Glomerular visceral epithelial cell (primary cell): ENCODE measurements around the gene ANTXR1.
"Not testable (repeated sequence)": the region's sequence is repeated elsewhere in the genome, so short reads cannot be mapped to it uniquely, and the experiment has no call there.

ENCODE experiments used
- DNase-seq: peaks from one replicate; pipeline ENCODE4 v3.0.0-alpha.2; 2016; ENCODE audit errors: extremely low spot score

The ANTXR1 gene

DNA sequence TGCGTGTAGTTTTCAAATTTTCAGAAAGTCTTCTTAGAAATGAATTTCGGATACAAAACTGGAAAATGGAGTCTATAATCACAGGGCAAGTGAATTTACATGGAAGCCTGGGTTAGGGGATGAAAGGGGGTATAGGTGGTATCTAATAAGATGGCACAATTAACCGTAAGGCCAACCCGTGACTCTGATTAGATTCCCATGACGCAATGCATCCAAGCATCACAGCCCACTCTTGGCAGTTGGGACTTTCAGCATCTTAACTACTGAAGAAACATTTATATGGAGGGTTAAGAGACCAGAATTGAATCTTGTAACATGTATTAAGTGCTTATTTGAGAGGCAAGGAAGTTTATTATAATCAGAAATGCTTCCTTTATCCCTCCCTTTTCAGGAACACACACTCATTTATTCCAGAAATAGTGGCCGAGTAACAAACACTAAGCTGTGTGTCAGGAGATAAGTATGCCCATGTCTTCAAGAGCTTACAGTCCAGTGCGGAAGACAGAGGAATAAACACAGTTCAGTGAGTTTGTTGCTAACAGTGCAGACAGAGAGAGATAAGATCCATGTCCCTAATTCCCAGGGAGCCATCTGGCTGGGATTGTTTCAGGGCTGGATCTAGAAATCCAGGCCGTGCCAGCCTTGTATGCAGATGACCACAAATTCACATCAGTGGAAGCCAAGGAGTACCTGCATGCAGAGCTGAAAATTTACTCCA lies 151.2 kb downstream of the ANTXR1 start:
- DNase-seq, result peak; percentile 62

DNA sequence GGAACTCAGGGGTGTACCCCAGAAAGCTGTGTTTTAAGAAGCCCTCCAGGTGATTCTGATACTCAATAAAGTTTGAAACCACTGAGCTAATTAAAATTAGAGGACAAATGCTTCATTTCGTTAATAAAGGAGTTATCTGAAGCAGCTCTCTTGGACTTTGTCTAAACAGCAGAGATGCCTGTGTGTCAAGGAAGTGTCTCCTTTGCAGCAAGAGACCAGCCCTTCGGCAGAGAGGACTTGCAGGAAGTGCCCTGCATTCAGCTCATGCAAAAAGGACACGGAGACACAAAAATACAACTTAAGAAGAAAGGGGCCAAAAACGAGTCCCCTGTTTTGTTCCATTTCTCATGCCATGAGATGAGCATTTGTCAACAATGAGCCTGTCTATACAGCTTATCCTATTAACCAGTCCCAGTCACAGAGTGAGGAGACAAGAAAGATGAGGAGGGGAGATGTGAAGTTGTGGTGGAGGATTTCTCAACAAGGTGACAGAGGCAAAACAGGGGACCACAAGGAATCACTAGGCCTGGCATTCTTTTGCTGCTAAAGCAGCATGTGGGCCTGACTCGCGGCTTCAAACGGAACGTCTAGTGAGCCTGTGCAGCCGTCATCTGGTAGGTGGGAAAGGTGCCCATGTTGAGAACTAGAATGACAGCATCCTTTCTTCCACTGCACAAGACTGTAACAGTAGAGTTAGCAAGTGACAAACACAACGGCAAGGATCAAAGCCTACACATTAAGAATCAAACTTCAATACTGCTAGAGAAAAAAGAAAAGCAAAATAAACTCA lies 152.3 kb downstream of the ANTXR1 start:
- DNase-seq, result no peak

DNA sequence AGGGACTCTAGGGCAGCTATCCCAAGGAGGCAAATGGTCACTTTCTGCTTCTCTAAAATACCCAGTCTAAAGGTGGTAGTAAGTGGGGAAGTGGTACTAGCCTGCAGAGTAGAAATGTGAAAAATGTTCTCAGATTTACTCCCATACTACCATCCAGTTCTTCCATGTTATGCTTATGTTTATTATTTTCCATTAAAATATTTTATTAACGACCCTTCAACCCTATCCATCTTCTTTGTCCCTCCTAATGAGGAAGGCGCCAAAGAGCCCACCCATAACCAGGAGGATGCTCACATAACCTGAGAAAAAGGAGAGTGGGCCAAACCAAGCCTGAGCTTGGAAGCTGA lies 153.5 kb downstream of the ANTXR1 start:
- no peak for DNase-seq

DNA sequence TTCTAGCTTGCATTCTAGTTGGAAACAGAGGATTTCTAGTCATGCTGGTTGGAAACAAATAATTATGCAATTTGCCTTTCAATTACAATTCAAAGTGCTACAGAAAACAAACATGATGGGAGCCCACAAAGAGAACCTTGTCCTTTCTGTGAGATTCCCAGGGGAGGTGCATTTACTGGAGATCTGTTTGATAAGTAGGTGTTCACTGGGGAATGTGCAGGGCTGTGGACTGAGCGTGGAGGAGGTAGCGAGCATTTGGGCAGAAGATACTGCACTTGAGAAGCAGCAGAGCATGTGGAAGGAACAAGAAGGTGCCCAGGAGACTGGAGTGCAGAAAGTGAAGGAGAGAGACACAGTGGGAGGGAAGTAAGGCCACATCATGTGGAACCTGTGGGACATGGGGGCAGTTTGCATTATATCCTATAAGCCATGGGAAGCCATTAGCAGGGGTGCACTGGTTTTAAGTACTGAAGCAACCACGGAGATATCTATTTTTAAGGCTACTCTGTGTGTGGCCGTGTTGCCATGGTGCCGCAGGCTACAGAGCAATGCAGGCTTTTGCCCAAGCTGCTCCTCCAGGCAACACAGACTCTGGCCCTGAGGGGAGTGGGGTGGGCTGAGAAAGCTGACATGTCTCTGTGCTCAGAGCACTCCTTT lies 154.0 kb downstream of the ANTXR1 start:
- no peak for DNase-seq

DNA sequence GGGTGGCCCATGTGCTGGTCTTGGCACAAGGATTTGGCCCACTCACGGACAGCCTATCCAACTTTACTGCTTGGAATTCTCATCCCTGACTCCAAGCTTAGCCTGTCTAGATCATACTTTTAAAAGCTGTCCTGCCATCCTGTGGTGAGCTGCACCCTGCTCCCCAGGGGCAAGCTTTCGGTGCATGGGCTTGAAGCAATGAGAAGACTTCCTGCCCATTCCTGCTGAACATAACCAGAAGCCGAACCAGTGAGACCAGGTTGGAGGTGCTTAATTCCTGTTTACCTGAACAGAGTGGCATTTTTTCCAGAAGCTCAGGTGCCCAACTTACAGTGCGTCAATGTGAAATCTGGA lies 154.5 kb downstream of the ANTXR1 start:
- DNase-seq, result no peak

DNA sequence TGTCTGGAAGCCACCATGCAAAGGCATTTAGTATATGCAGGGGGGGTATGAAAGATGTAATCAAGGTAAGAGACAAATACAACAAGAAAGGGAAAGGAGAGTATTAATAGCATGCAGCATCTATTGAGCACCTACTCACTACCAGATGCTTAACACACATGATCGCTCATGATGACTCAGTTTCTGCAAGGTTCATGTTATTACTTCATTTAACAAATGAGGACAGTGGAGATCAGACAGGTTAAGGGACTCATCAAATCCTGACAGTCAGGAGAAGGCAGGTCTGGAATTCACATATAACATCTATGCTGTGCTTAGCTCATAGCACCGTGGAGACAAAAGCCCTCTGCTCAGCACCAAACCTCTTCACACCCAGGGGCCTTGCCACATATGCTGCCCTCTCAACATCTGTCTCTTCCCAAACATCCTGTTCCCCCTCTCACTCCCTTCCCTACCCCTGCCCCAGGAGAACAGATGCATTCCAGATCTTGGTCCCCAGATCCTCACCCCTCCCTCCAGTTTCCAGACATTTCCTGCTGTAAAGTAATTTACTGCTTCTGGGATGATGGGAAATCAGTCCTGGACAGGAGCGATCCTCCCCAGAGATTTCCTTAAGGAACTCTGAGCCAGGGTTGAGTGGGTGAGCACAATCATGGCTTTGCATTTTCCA lies 155.3 kb downstream of the ANTXR1 start:
- peak; percentile 30 for DNase-seq

DNA sequence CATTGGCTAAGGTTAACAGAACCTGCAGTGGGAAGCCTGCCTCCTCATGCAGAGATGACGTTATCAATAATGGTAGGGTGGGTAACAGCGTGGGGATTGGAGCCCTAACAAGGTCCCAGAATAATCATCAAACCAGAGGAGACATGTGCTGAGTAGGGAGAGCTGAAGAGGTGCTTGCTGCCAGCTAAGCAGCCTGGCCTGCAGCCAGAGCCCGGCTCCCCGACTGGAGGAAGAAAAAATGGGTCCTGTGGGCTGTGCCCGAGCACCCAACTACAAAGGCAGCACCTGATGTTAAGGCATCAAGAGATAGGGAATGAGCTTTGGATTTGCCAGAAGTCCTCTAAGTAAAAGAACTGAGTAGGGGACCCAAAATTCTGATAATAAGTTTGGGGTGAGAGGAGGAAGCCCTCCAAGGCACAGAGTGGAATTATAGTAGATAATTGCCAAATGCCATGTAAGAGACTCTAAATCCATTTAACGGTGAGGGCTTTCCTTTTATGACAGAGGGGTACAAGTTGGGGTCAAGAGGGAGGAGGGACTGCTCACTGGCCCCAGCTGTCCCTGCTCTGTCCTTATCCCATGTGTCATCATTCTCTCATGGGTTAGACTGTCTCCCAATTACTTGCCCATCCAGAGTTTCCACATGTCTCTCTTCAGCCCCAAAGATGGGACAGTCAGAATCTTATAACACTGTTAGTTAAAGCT lies 156.1 kb downstream of the ANTXR1 start:
- no peak for DNase-seq

DNA sequence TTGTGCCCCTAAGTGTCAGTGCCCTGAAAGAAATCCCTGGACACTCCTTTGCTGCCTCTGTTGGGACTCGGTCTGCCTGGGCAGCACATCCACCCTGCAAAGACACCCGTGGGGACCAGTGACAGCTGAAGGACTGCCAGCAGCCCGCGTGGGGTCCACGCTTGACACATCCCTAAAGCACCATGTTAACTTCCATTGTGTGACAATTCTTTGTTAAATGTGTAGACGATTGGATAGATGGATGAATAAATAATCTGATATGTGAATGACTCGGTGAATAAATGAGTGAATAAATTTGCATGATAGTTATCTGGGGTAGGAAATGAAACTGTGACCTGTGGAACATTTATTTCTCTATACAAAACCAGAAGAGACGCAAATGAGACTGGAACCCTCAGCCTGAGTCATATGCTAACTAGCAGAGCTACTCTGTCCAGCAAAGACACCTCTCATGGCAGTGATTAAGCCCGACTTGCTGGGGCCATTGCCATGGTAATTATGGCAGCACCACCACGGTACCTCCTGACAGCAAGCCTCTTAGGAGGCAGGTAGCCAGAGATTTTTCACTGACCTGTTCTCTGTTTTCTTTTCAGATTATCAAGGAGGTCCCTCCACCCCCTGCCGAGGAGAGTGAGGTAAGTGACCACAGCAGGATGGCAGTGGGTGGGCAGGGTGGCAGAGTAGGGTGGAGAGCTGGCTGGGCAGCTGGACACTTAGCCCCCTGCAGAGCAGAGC lies 156.8 kb downstream of the ANTXR1 start:
- peak; percentile 91 for DNase-seq

DNA sequence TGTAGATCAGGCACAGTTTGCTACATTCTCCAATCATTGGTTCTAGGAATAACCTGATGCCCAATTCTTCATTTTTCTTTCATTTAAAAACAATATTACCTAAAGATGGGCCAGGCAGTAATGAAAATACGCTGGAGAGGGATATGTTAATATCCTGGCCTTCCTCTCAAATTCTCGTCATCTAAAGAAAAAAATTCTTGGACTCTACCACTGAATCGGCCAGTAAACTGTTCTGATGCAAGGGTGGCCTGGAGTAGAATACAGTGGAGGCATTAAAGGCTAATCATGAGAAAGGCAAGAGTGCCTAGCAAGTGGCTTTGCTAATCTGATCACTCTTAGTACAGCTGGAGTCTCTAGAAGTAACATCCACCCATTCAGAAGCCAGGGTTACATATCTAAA lies 157.7 kb downstream of the ANTXR1 start:
- DNase-seq, result no peak

DNA sequence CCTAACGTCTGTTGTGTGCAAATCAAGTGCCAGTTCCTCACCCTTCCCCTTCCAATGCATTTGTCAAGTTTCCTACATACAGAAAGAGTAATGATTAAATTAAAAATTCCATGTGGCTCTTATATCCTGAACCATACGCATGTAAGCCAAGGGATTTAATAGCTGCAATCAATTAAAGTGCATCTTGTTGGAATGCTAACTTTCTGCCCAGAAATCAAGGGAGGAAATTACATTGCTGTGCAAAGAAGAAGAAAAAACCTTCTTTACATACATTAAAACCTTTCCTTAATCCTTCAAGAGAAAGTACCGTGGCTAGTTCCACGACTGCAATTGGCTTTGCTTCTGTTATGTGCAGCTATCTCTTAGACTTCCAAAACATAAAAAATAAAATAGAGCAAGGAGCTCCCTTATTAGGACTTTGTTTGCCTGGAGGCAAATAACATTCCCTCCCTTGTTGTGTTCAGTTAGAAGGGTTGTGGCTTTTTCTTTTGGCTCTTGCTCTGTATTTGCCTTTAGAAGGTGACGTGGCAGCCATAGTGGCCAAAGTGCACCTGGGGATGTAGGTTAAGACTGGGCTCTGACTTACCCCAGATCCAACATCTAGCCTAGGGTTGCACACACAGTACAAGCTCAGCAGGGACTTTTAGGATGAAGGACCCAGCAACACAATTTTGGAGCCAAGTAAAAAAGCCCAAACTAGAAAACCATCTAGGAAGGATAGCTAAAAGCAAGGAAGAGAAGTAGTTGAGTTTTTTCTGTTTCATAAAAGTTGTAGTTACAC lies 158.3 kb downstream of the ANTXR1 start:
- no peak for DNase-seq

DNA sequence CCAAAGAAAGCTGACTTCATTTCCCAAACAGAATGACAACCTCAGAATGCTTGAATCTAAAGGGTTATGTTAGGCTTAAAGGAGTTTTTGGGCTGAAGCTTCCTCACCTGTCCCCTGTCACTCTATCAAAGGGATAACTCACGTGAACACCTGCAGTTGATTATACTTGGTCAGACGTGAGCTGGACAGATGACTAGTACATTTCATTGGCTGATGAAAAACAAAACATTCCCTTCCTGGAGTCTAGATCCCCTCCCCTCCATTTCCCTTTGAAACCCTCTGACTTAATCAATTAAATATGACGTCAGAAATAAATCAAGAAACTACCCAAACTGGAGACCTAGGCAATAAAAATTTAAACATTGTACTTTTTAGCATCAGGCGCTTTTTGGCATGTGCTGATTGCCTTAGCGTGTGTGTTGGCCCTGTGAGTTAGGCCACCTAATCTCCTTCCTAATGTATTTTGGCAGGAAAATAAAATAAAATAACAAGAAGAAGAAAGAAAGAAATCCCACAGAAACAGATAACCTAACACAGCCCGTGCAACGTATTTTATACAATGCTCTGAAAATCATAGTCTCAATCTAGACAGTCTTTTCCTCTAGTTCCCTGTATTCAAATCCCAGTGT lies 159.0 kb downstream of the ANTXR1 start:
- no peak for DNase-seq

DNA sequence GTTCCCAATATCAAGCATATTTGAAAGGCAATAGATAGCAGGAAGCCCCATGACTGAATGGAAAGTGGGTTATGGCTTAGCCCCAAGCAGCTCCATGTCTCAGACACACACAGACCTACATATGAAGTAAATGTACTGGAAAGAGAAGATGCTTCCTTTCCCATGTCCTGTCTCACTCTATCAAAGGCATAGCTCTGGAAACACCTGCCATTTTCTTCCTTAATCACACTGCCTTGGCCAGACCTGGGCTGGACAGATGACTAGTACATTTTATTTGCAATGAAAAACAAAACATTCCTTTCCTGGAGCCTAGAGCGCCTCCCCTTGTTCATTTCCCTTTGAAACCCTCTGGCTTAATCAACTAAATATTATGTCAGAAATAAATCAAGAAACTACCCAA lies 160.7 kb downstream of the ANTXR1 start:
- no peak for DNase-seq

DNA sequence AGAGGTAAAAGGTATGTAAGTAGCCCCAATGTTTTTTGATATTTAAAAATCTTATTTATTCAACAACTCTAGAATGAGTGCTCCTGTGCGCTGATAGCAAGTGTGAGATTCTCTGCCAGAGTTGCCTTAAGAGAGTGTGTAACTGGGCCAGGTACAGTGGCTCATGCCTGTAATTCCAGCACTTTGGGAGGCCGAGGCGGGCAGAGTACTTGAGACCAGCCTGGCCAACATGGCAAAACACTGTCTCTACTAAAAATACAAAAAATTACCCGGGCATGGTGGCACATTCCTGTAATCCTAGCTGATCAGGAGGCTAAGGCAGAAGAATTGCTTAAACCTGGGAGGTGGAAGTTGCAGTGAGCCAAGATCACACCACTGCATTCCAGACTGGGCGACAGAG lies 161.2 kb downstream of the ANTXR1 start:
- DNase-seq, result not testable (repeated sequence)

DNA sequence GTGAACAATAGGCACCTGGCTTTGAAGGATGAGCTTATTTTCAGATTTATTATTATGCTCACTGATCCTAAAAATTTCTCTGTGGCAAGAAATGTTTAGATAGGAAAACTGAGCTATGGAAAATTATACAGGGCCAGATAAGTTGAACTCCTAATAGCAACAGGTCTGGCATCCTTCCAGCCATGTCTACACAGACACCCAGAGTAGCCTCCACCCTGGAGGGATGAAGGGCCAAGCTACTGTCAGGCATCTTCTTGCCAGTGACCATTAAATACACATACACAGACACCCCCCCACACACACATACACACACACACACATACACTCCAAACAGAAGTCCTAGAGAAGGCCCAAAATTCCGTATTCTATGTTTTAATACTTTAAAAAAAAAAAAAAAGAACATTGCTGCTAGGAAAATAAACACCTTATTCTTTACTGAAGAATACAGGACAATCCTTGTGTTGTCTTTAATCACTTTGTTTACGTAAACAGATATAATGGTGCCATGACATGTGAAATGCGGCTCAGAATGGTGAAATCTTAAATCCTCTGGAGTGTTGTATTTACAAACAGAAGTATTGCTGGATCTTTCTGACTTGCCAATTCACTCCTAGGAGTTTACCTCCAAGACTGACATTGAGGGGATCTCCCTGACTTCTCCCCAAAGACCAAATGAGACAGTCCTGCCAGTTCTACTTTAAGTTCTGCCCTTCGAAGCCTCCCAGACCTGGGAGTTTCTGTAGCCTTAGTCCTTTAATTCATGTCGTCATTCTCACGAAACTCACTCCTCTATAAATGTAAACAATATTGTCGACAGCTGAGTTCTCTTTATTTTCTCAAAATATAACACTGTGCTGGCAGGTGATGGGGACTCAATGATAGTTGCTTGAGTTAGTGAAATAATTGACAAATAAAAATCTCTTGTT lies 163.1 kb downstream of the ANTXR1 start:
- DNase-seq, result no peak

DNA sequence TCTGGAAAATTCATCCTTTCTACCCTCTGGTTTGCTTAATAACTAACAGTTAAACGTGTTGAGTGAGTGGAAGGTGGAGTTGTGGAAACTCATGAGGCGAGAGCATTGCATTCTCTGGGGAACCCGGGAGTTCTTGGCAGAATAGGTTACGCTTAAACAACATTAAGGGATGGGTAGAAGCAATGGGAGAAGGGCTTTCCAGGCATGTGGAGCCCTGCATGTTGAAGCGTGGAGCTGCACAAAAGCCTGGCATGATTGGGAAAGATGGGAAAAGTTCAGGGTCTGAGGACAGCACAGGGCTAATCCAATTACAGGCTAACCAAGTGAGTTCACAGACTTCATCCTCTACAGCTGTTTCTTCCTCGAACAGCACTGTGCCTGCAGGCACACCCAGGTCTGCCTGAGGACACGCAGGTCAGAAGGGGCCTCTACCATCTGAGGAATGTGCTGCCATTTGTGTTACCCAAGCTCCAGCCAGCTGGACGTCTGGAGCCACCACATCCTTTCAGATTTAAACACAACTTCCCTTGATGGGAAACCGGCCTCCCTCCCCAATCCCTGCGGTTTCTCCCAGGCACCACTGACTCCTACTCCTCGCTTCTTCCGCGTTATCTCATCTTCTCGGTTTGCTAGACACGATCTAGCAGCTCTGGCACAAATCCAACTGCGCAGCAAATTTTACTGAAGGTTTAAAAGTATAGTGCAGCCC lies 164.2 kb downstream of the ANTXR1 start:
- DNase-seq, result peak; percentile 94

DNA sequence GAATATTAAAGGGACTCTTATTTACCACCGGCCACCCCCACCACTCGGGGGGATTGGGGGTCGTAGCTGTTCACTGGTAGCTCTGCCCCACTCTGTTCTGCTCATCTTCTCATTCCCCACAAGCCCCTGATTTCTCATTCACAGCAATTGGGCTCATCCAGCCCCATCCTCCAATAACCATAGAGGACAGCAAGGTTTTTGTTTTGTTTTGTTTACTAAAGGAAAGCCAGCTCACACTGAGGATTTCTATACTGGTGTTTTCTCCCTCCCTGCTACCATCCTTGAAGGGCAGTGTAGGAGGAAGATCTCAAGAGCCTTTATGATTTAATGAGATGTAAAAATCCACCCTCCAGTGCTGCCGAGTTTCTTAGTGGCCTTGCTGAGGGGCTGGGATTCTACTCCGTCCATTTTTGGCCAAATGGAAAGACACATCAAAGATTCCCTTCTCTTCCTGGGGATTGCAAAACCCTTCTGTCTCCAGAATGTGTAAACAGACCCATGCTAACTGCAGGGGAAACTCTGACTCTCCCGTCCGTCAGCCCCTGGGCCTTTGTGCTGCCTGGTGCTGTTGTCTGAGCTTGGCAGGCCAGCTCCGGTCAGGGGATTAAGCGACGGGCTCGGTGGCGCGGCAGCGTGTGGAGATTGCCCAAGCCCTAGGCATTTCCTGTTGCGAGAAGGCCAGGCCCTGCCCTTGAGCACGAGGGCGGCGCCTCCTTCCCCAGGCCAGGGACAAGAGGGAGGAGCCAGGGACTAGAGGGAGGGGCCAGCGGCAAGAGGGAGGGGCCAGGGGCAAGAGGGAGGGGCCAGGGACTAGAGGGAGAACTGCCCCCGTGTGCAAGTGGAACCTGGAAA lies 165.0 kb downstream of the ANTXR1 start:
- peak; percentile 74 for DNase-seq

DNA sequence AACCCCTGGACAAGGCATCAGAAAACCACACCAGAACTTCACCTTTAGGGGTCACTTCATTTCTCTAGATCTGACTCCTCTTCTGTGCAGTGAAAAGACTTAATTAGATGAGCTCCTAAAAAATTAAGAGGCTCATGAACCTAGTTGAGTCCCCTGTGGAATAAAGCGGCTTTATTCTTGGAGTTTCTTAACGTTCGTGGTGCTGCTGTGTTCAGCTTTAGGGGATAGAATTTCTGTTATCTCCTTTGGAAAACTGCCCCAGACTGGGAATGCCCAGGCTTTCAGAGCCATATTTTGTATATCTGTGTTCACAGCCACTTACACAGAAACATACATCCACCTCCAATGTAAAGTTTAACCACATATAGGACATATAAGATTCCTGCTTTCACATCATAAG lies 165.8 kb downstream of the ANTXR1 start:
- DNase-seq, result no peak
